GM20000 (cell line): ENCODE measurements around the gene NRARP.

Experiments
- DNase-seq: peaks from one replicate; pipeline ENCODE4 v3.0.0; 2012; ENCODE audit warnings: low spot score
- TF ChIP-seq, protein P1 (sequence below): IDR thresholded peaks from 2 replicates; pipeline ENCODE4 v1.5.1; 2012; ENCODE audit warnings: mild to moderate bottlenecking, control low read depth; ENCODE audit errors: extremely low read depth, missing control alignments

NRARP gene

DNA sequence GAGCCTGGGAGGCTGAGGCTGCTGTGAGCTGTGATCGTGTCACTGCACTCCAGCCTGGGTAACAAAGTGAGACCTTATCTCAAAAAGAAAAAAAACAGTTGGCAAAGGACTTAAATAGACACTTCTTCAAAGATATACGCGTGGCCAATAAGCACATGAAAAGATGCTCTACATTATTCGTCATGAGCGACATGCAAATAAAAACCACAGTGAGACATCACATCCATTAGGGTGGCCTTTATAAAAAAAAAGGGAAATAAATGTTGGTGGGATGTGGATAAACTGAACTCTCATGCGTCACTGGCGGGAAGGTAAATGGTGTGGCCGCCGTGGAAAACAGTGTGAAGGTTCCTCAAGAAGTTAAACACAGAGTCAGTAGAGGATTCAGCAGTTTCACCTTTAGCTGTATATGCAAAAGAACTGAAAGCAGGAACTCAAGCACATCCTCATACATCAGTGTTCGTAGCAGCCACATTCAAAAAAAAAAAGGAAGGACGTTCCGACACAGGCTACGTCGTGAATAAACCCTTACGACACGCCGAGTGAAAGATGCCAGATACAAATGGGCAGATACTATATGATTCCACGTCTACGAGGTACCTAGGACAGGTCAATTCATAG, 24.5 kb upstream of the NRARP start:
- peak; percentile 28 for DNase-seq

DNA sequence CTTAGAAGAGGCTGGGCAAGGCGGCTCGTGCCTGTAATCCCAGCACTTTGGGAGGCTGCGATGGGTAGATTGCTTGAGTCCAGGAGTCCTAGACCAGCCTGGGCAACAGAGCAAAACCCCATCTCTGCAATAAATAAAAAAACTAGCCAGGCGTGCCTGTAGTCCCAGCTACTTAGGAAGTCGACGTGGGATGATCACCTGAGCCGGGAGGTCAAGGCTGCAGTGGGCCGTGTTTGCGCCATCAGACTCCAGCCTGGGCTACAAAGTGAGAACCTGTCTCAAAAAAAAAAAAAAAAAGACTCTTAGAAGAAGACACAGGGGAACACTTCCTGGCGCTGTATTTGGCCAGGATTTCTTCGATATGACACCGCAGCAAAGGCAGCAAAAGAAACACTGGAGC, 23.7 kb upstream of the NRARP start:
- TF ChIP-seq, protein P1, sequence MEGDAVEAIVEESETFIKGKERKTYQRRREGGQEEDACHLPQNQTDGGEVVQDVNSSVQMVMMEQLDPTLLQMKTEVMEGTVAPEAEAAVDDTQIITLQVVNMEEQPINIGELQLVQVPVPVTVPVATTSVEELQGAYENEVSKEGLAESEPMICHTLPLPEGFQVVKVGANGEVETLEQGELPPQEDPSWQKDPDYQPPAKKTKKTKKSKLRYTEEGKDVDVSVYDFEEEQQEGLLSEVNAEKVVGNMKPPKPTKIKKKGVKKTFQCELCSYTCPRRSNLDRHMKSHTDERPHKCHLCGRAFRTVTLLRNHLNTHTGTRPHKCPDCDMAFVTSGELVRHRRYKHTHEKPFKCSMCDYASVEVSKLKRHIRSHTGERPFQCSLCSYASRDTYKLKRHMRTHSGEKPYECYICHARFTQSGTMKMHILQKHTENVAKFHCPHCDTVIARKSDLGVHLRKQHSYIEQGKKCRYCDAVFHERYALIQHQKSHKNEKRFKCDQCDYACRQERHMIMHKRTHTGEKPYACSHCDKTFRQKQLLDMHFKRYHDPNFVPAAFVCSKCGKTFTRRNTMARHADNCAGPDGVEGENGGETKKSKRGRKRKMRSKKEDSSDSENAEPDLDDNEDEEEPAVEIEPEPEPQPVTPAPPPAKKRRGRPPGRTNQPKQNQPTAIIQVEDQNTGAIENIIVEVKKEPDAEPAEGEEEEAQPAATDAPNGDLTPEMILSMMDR = no peak
- no peak for DNase-seq

More for the DNA sequence above, 24.5 kb upstream of the NRARP start:
- TF ChIP-seq, protein P1 = no peak

DNA sequence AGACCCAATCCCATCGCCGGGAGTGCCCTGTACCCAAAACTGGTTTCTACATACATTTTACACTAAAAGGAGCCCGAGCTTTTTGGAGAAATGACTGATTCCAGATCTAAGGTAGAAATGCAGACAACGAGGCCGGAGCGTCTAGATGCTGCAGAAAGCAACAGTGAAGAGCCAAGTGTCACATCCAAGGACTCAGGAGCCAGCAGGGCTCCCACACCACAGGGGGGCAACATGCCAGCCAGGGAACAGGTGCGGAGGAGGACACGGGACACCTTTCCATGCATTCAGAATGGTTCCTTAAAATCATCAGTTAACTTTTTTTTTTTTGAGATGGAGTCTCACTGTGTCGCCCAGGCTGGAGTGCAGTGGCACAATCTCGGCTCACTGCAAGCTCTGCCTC, 23.1 kb upstream of the NRARP start:
- TF ChIP-seq, protein P1 = no peak
- DNase-seq = no peak

DNA sequence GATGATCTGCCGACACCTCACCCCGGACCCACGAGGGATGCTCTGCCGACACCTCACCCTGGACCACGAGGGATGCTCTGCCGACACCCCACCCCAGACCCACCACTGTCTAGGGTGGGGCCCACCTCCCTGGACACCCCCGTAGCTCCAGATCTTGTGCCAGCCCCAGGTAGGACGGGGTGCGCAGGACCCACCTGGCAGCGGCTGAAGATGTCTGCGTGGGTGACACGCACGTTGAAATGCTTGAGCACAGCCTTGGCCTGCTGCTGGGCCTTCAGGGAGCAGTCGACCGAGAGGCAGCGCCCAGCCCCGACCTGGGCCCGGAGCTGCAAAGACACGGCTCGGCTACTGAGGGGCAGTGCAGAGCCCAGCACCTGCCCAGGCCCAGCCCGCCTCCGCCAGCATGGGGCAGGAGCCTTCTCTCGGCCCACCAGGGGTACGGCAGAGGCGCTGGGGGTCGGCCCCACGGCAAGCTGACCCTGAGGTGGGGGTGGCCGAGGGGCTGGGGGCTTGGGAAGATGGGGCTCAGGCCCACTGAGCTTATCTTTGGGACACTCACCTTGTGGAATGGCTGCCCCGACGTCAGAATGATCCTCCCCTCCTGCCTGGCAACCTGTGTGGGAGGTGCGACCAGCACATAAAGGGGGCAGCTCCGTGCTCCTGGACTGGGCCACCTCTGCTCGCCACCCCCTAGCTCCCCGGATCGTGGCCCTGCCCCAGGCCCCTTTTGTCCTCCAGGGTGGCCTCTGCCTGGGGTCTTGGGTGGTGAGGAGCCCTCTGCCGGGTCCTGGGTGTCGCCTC, 21.7 kb upstream of the NRARP start:
- peak; percentile 6 for DNase-seq
- TF ChIP-seq, protein P1 = no peak

DNA sequence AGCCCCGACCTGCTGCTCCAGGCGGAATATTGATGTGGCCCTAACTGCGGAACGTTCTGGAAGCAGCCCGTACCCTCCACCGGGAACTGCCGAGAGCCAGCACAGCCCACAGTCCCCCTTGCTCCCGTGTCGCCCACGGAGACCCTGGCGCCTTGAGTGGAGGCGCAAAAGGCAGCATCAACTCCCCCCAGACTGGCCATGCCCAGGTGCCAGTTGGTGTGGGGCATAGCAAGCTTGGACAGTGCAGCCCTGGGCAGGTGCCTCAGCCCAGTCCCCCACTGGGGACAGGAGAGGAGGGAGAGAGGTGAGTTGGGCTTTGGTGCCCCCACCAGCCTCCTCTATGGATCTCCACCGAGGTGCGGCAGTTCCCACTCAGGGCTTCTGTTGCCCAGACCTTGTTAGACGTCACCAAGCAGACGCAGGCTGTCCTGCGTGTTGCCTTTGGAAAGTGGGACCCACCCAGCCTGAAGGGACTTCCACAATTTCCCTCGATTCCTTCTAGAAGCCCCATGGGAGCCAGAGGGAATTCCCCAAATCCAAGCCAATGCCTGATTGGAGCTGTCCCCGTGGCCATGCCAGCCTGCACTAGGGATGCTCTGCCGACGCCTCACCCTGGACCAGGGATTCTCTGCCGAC, 19.8 kb upstream of the NRARP start:
- peak; percentile 31 for DNase-seq
- TF ChIP-seq, protein P1 = no peak

DNA sequence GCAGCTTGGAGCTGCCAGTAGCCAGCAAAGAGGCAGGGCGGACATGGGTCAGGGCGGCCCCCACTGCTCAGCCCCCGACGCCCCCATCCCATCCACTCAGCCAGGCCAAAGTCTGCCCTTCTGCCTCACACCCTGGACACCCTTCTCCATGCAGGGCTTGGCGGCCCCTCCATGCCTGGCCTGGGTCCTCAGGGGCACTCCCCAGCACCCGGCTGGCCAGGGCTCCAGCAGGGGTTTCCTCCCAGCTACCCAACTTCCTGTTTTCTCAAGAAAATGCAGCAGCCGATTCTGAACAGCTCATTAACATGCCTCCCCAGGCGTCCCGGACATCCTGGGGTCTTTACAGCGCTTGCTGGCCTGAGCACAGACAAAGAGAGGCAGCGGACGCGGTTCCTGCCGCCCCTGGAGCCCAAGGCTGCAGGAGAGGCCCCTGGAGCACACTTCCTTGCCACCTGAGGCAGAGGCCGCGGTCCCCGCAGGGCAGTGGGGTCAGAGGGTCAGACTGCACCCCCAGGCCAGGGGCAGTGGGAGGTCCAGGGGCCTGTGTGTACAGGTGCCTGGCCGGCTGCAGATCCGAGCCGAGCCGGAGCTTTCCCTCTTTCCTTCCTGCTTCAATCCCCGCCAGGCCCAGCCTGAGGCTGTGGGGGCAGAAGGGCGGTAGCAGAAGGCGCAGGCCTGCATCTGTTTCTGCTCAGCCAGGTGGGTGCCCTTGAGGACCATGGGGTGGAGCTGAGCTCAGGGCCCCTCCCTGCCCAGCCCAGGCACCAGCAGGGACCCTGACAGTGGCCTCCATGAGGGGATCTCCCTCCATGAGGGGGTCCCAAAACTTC, 18.7 kb upstream of the NRARP start:
- peak; percentile 81 for DNase-seq
- TF ChIP-seq, protein P1 = no peak
